GM04504 (cell line): ENCODE measurements around the gene MRPL10.

Experiments used
- DNase-seq: peaks from one replicate; pipeline ENCODE4 v3.0.0-alpha.2; 2012; ENCODE audit warnings: low read depth

The MRPL10 gene

DNA sequence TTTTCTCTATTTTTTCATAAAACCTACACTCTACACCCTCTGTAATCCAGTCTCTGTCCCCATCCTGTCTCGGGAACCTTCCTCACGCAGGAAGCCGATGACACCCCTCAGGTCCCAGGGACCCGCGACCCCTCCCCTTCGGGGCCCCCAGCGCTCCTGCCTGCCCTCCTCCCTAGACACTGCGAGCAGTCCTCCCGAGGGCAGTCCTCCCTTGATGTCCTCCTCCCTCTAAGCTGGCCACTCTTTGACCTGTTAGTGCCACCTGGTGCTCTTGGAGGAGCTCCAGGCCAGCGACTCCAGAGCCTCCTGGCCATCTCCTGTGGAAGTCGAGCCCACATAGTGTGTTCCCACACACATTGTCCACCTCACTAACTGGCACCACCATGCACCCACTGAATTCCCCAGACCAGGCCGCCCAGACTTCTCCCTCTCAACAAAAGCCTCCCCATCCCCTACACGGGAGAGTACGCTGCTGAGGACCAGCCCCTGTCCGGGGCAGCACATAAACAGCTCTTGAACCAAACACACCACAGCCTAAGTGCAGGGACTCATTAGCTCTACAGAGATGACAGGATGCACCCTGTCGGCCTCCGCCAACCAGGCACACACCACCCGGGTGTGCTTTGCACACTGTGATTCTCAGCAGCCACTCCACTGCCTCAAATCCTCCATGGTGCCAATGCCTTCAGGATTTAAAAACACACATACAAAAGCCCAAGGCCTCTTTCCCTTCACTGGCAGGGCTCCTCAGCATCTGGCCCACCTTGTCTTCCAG, 19.0 kb downstream of the MRPL10 start:
- DNase-seq = no peak

DNA sequence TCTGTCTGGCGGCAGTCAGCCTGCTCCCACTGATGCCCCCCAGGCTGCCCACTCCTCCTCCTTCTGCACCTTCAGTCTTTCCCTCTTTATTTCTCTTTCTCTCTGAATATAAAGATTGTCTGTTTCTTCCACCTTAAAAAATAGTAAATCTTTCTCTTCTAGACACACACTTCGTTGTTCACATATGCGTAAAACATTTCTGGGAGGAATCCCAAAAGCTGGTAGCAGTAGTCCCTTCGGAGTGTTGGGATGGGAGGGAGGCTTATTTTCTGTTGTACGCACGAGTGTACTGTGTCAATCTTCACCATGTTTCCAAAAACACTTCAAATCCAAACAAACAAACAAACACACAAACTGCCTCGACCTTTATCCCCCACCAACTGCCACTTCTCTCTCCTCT, 19.6 kb downstream of the MRPL10 start:
- no peak for DNase-seq

GRCh38 chr17:47810901-47811635, 20.3 kb downstream of the MRPL10 start:
- no peak for DNase-seq

DNA sequence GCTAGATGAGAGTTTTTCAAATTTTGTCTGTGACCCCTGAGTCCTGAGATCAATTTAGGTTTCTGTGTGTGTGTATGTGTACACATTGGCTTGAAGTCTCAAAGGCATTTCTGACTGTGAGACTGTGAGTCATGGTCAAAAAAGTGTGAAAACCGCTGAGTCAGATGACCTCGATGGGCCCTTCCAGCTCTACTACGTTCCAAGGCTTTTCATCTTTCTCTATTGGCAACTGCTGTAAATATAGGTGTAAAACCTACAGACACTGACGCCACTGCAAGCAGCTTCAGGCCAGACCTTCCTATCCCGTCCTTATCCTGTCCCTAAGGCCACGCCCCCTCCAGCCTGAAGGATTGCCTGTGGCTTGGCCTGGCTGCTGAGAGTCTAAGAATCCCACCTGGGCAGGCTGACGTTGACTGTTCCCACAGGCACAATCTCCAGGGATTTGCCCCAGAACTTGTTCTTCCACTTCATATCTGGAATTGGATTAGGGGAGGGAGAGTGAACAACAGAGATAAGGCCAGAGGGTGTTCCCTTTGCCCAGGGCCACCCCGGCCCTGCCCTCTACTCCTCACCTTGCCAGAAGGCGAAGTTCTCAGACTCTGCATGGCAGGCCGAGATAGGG, 21.0 kb downstream of the MRPL10 start:
- peak; percentile 76 for DNase-seq

DNA sequence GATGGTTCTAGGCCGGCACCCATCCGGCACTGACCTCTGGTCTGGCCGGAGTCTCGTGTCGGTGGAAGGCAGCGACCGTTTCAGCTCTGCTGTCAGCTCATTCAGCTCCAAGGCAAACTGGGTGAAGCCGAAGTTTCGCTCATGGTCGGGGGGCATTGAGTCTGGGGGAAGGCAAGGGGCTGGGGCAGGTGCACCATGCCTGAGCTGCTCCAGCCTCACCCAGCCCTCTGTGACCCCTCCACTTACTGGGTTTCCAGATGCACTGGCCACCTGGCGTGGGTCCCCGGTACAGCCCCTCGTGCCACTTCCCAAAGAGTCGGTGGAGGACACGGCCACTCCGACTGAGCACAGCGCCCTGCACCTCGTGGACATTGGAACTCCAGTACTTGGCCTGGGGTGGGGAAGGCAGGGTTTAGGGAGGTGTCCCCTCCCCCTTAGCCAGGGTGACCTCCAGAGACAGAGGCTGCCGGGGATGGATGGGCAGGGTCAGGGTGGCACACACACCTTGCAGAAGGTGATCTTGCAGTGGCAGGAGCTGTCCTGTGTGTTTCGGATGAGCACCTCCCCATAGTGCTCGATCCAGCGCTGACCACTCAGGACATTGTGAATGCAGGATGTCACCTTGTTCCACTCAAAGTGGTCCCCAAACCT, 22.4 kb downstream of the MRPL10 start:
- no peak for DNase-seq

DNA sequence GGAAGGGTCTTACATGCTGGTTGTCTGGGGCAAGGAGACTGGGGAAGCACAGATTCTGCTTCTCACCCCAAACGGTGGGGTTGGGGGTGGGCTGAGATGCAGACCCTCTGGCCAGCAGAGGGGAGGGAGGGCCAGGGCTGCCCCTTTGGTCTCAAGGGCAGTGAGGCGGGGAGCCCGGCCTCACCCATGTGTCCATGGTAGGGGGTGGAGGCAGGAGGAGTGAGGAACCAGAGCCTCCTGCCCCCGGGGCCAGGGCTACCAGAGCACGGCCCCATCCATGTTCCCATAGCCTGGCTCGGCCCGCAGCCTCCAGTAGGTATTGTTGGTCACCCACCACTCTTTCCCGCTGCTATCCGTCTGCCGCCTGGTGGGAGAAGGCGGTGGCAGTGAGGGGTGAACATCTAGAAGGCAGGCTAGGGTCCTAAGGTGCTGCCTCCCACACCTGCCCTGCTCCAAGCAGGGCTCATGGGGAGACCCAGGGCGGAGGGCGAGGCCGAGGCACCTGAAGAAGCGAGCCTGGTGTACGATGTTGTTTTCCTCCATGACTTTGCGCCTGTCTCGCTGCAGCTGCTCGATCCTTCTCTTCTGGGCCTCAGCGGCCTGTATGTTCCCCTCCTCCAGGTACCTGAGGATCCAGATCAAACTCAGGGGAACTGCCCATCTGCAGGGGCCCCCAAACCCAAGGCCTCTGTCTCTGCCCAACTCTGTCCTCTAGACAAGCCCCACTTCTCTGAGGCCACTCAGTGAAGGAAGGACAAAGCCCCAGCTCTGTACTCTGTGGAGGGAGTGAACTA, 23.1 kb downstream of the MRPL10 start:
- DNase-seq = no peak

GRCh38 chr17:47807421-47807820, 23.9 kb downstream of the MRPL10 start:
- DNase-seq = no peak

- no peak for DNase-seq
These were observed 24.5 kb downstream of the MRPL10 start for GRCh38 chr17:47806913-47807255.

GRCh38 chr17:47806026-47806912, 25.1 kb downstream of the MRPL10 start:
- DNase-seq = no peak

DNA sequence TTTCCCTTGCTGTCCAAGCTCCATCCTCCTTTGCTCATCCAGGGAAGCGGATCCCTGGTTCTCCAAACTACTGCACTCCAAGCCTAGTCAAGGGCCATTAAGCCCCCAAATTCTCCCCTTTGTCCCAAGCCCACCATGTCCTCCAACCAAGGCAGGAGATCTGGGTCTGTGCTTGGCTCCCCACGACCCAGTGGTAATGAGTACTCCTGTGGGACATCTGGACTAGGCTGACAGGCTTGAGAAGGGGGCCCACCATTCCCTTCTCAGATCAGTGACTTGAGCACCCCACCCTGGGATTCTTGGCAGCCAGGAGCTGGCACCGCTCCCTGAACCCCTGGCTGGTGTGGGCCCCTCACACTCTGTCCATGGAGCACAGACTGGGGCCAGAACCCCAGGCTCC, 26.9 kb downstream of the MRPL10 start:
- DNase-seq = no peak

- DNase-seq = no peak
These were observed 27.6 kb downstream of the MRPL10 start for GRCh38 chr17:47803751-47804150.

DNA sequence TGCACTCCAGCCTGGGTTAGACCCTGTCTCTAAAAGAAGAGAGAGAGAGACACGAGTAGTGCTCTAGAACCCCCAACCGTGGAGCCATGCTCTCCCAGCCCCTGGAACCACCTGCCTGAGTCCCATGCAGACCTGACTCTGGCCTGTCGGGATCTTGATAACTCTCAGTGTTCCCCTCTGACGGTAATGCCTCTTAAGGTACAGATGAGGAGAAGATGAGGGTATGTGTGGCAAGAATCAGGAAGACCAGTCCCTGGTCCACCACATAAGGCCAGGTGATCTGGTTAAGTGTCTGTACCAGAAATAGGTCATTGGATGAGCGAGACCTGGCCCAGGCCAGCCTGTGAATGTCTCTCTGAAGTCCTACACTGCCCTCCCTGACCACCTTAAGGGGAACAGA, 28.1 kb downstream of the MRPL10 start:
- no peak for DNase-seq

DNA sequence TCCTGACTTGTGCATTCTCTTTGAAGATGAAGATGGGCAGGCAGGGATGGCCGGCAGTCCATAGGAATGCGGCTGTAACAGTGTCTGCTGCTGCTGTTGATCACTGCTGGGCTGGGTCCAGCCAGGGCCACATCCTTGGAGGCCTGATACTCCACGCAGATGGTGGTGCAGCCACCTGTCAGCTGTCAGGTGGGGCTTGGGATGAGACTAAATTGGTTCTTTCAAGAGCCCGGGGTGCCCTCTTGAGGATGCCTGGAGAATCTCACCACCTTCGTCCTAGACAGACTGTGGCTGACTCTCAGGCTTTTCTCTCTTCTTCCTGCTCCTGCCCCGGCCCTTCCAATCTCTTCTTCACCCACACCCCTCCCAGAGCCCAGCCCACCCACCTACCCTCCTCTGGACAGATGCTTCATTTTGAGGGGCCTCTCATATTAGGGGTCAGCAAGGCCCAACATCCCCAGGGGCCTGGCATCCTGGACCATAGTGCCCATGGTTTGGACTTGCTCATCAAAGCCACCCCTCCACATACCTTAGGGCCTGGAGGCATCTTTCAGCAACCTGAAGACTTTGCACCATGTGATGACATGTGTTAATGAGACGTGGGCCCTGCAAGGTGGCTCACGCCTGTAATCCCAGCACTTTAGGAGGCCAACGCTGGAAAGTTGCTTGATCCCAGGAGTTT, 28.9 kb downstream of the MRPL10 start:
- no peak for DNase-seq

DNA sequence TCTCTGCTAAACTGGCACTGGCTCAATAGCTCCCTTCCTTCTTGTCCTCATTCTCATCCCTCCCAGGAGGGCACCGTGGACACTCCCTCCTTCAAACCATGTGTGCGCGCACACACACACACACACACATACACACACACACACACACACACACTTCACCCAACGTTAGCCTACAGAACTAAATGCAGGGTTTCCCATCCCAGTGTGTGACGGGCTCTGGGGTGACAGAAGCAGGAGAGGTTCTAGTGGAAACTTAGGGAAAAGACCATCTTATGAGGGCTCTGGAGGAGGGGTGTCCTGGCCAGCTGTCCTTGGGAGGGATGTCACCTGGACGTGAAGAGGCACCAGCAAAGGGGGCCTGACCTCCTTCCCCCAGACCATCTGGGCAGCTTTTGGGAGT, 29.4 kb downstream of the MRPL10 start:
- no peak for DNase-seq

- DNase-seq = no peak
These were observed 30.1 kb downstream of the MRPL10 start for GRCh38 chr17:47801176-47801765.

DNA sequence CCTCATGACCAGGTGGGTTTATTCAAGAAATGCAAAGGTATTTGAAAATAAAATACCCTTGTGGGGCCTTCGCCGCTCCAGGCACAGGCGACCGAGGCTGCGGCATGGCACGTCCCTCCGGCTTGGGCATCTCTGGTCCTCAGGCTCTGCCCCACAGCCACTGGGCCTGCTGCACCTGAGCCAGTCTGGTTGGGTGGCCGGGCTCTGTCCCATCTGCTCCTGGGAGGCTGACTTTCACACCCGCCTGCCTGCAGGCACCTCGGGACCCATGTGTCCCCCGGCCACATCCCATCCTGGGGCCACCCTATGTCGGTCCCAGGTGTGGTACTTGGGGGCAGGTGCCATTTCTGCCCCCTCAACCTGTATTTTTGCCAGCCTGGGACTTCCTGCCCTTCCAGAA, 30.7 kb downstream of the MRPL10 start:
- no peak for DNase-seq

GRCh38 chr17:47797797-47798196, 33.5 kb downstream of the MRPL10 start:
- DNase-seq = no peak

DNA sequence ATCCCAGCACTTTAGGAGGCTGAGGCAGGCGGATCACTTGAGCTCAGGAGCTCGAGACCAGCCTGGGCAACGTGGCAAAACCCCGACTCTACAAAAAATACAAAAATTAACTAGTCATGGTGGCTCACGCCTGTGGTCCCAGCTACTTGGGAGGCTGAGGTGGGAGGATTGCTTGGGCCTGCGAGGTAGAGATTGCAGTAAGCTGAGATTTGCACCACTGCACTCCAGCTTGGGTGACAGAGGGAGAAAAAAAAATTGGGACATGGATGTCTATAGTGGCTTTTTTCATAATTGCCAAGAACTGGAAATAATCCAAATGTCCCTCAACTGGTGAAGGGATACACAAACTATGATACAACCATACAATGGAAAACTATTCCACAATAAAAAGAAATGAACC, 38.4 kb downstream of the MRPL10 start:
- no peak for DNase-seq

DNA sequence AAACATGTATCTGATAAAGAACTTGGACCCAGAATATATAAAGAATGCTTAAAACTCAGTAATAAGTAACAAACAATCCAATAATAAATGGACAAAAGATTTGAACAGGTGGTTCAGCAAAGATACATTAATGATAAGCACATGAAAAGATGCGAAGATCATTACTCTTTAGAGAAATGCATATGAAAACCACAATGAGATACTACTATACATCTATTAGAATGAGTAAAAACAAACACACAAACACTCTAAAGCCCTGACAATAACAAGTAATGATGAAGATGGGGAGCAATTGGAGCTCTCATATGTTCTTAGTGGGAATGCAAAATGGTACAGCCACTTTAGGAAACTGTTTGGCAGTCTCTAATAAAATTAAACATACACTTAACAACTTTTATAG, 38.9 kb downstream of the MRPL10 start:
- DNase-seq = no peak

DNA sequence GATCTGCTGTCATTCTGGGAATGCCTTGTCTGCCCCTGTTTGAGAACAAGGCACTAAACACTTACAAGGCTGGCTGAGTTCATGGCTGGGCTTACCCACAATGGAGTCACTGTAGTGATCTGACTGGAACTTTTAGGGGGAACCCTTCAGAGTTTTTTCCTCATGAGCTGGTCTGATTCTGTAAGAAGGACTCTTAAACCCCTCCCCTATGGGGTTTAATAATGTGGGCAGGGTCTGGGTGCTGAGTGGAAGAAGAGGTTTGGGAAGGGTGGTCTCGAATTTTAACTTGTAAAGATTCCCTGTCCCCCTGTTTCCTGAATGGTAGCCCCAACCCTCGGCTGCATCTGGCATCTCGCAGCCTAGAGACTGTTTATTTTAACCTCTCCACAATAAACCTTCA, 40.3 kb downstream of the MRPL10 start:
- DNase-seq = no peak
